ENCODE results near the gene NLGN1. TPM values are rescaled to one million over a fixed set of nuclear protein-coding genes. Genes with fewer than 3 reads are reported as not detected.
"Not testable (repeated sequence)": the region's sequence is repeated elsewhere in the genome, so short reads cannot be mapped to it uniquely, and the experiment has no call there.

NLGN1 gene
- total RNA-seq, 3 donors from 2014 or later (not counting 1 experiment from before 2014, with no cell fraction given) = not detected

- Mint-ChIP-seq H3K4me3 (no peak overlapping the region), H3K27me3 (ENCODE audit: low read depth in 2 of 2) (peaks cover 0 to 8% of the 10 kb centered on the region in 2 donors), H3K9me3 (no peaks in the 10 kb centered on the region), H3K27ac (no peak overlapping the region), H3K36me3 (no peaks in the 10 kb centered on the region), H3K4me1 (no peaks in the 10 kb centered on the region)
- no peak for DNase-seq
- intact Hi-C loops (cut with micrococcal nuclease) = no loop called here
- no peaks in the 10 kb centered on the region for H3K36me3 ChIP-seq (ENCODE audit: control insufficient read depth, insufficient read depth, low read length)
- 83% methylated on average over 2 of the region's 3 CpGs for WGBS (ENCODE audit: insufficient coverage)
- no peak for TF ChIP-seq CTCF (IDR thresholded peaks at IDR 0.05)
- no peaks in the 10 kb centered on the region for H3K4me1 ChIP-seq (ENCODE audit: control insufficient read depth, insufficient read depth, low read length)
- no peak for ATAC-seq
- H3K9me3 ChIP-seq (ENCODE audit: control insufficient read depth, insufficient read depth, low read length) = no peaks in the 10 kb centered on the region
- no peak overlapping the region for H3K4me3 ChIP-seq (ENCODE audit: low read length)
- H3K27me3 ChIP-seq (ENCODE audit: control insufficient read depth, insufficient read depth, low read length) = no peaks in the 10 kb centered on the region
- no peak overlapping the region for H3K27ac ChIP-seq (ENCODE audit: low read length)
Observed at GRCh38 chr3:173371848-173372487, 25.6 kb upstream of the NLGN1 start.

- Mint-ChIP-seq H3K4me3 (no peak overlapping the region), H3K9me3 (peaks cover 4 to 8% of the 10 kb centered on the region in 2 donors), H3K27me3 (ENCODE audit: low read depth in 2 of 2) (no peaks in the 10 kb centered on the region), H3K36me3 (peaks cover 7% of the 10 kb centered on the region), H3K4me1 (no peaks in the 10 kb centered on the region), H3K27ac (no peak overlapping the region)
- WGBS (ENCODE audit: insufficient coverage) = 80% methylated on average over 1 of the region's 3 CpGs
- no peak overlapping the region for H3K27ac ChIP-seq (ENCODE audit: low read length)
- DNase-seq (no peak), ATAC-seq (no peak)
- no peaks in the 10 kb centered on the region for H3K4me1 ChIP-seq (ENCODE audit: control insufficient read depth, insufficient read depth, low read length)
- intact Hi-C loops (cut with micrococcal nuclease) = no loop called here
- no peaks in the 10 kb centered on the region for H3K9me3 ChIP-seq (ENCODE audit: control insufficient read depth, insufficient read depth, low read length)
- no peak overlapping the region for H3K4me3 ChIP-seq (ENCODE audit: low read length)
- H3K36me3 ChIP-seq (ENCODE audit: control insufficient read depth, insufficient read depth, low read length) = no peaks in the 10 kb centered on the region
- no peaks in the 10 kb centered on the region for H3K27me3 ChIP-seq (ENCODE audit: control insufficient read depth, insufficient read depth, low read length)
- TF ChIP-seq CTCF (IDR thresholded peaks at IDR 0.05) = no peak
Observed at GRCh38 chr3:173380681-173381080, 16.9 kb upstream of the NLGN1 start.

DNA sequence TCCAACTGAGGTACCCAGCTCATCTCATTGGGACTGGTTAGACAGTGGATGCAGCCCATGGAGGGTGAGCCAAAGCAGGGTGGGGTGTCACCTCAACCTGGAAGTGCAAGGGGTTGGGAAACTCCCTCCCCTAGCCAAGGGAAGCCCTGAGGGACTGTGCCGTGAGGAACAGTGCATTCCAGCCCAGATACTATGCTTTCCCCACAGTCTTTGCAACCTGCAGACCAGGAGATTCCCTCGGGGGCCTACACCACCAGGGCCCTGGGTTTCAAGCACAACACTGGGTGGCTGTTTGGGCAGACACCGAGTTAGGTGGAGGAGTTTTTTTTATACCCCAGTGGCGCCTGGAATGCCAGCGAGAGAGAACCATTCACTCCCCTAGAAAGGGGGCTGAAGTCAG, 15.6 kb upstream of the NLGN1 start:
- H3K27me3 Mint-ChIP-seq (ENCODE audit: low read depth in 2 of 2); H3K9me3 ChIP-seq (ENCODE audit: control insufficient read depth, insufficient read depth, low read length); H3K4me1 Mint-ChIP-seq; H3K36me3 ChIP-seq (ENCODE audit: control insufficient read depth, insufficient read depth, low read length); H3K27ac Mint-ChIP-seq; intact Hi-C loops (cut with micrococcal nuclease); H3K36me3 Mint-ChIP-seq; DNase-seq; H3K27ac ChIP-seq (ENCODE audit: low read length); H3K27me3 ChIP-seq (ENCODE audit: control insufficient read depth, insufficient read depth, low read length); H3K4me3 ChIP-seq (ENCODE audit: low read length); H3K4me3 Mint-ChIP-seq; ATAC-seq; H3K9me3 Mint-ChIP-seq; H3K4me1 ChIP-seq (ENCODE audit: control insufficient read depth, insufficient read depth, low read length): not testable (repeated sequence)
- WGBS (ENCODE audit: insufficient coverage) = 81% methylated on average over 4 of the region's 5 CpGs

GRCh38 chr3:173395073-173395411, 2.5 kb upstream of the NLGN1 start:
- H3K4me1 Mint-ChIP-seq = peaks cover 37 to 39% of the 10 kb centered on the region in 2 donors
- ATAC-seq (peak; percentile 21 to 49 (median 46)), DNase-seq (no peak)
- H3K4me1 ChIP-seq (ENCODE audit: control insufficient read depth, insufficient read depth, low read length) = peaks cover 28% of the 10 kb centered on the region
- peak overlapping the region; percentile 66 to 82 for H3K27ac Mint-ChIP-seq
- peaks cover 0 to 3% of the 10 kb centered on the region in 2 donors for H3K9me3 Mint-ChIP-seq
- H3K27me3 Mint-ChIP-seq (ENCODE audit: low read depth in 2 of 2) = peaks cover 31 to 55% of the 10 kb centered on the region in 2 donors
- peak overlapping the region; percentile 84 for H3K4me3 Mint-ChIP-seq
- no peaks in the 10 kb centered on the region for H3K9me3 ChIP-seq (ENCODE audit: control insufficient read depth, insufficient read depth, low read length)
- 1% methylated on average over 9 of the region's 10 CpGs for WGBS (ENCODE audit: insufficient coverage)
- H3K36me3 Mint-ChIP-seq = peaks cover 16% of the 10 kb centered on the region
- peak overlapping the region; percentile 24 for H3K27ac ChIP-seq (ENCODE audit: low read length)
- H3K27me3 ChIP-seq (ENCODE audit: control insufficient read depth, insufficient read depth, low read length) = peaks cover 31% of the 10 kb centered on the region
- no peak for TF ChIP-seq CTCF (IDR thresholded peaks at IDR 0.05)
- intact Hi-C loops (cut with micrococcal nuclease) = no loop called here
- peak overlapping the region; percentile 22 for H3K4me3 ChIP-seq (ENCODE audit: low read length)
- no peaks in the 10 kb centered on the region for H3K36me3 ChIP-seq (ENCODE audit: control insufficient read depth, insufficient read depth, low read length)
